Kidney epithelial cell (primary cell): Measurements from ENCODE around the gene MIPOL1. TPM values are rescaled to one million over a fixed set of nuclear protein-coding genes. Genes with fewer than 3 reads are reported as not detected.

Experiments
- DNase-seq: peaks from one replicate; pipeline ENCODE4 v3.0.0-alpha.2; 2010; ENCODE audit warnings: low read depth
- H3K27me3 ChIP-seq: 2 replicates; pipeline ENCODE4 v1.6.0; 2011; ENCODE audit warnings: low read length; ENCODE audit not compliant: control insufficient read depth, insufficient read depth
- H3K36me3 ChIP-seq: 2 replicates; pipeline ENCODE4 v1.5.1; 2011; ENCODE audit warnings: low read length; ENCODE audit not compliant: control insufficient read depth, insufficient read depth
- H3K4me3 ChIP-seq: 2 replicates; pipeline ENCODE4 v1.5.1; 2011; ENCODE audit warnings: low read depth, mild to moderate bottlenecking, control low read depth, low read length
- CTCF ChIP-seq: IDR thresholded peaks from 2 replicates; pipeline ENCODE4 v1.5.1; 2011; ENCODE audit warnings: mild to moderate bottlenecking, moderate library complexity, low read length, control low read depth, inconsistent platforms; ENCODE audit not compliant: insufficient read depth, poor library complexity, severe bottlenecking
- total RNA-seq: library from RNA; depleted of rRNA; stranded (reverse); fragments of >200 nt; gene quantifications from 2 replicates; pipeline ENCODE4 v1.2.3, GENCODE V29; 2015

The MIPOL1 gene
- total RNA-seq, 1 donor from 2014 or later = 7.1 TPM

- DNase-seq = peak; percentile 25
- Histone ChIP-seq H3K4me3 (peak overlapping the region; percentile 32), H3K27me3 (peaks cover 76% of the 10 kb centered on the region), H3K36me3 (no peaks in the 10 kb centered on the region)
- TF ChIP-seq CTCF = peak; percentile 76
These were observed 396.7 kb downstream of the MIPOL1 start for GRCh38 chr14:37594238-37594970.

- no peak for DNase-seq
- peak within 1 kb of the TSS; percentile 32 for H3K4me3 ChIP-seq
- no peak for TF ChIP-seq CTCF
- no peaks in the 10 kb centered on the region for H3K36me3 ChIP-seq
- H3K27me3 ChIP-seq = peaks cover 82% of the 10 kb centered on the region
These were observed 397.5 kb downstream of the MIPOL1 start, which contains the start of the genes FOXA1 and TTC6 for GRCh38 chr14:37594971-37595808. Gene FOXA1, minus strand, starts transcription at chr14:37595249. Its CDS starts 277 bp downstream, at chr14:37594972. Gene TTC6, plus strand, starts transcription at chr14:37595629. Its CDS starts 26,436 bp downstream, at chr14:37622065.

GRCh38 chr14:37595809-37596621 lies 398.3 kb downstream of the MIPOL1 start:
- Histone ChIP-seq H3K36me3 (no peaks in the 10 kb centered on the region), H3K27me3 (peaks cover 83% of the 10 kb centered on the region), H3K4me3 (peak overlapping the region; percentile 23)
- DNase-seq = peak; percentile 18
- no peak for TF ChIP-seq CTCF

GRCh38 chr14:37596790-37597472 lies 399.2 kb downstream of the MIPOL1 start:
- peaks cover 83% of the 10 kb centered on the region for H3K27me3 ChIP-seq
- H3K4me3 ChIP-seq = no peak overlapping the region
- no peak for TF ChIP-seq CTCF
- H3K36me3 ChIP-seq = no peaks in the 10 kb centered on the region
- no peak for DNase-seq

GRCh38 chr14:37597538-37597913 lies 399.8 kb downstream of the MIPOL1 start:
- Histone ChIP-seq H3K4me3 (no peak overlapping the region), H3K36me3 (no peaks in the 10 kb centered on the region), H3K27me3 (peaks cover 83% of the 10 kb centered on the region)
- peak; percentile 62 for TF ChIP-seq CTCF
- DNase-seq = no peak
